GM10266 (cell line): ENCODE data around the gene MRPL3.

Experiments
- DNase-seq: peaks from one replicate; pipeline ENCODE4 v3.0.0; 2012; ENCODE audit errors: extremely low spot score
- TF ChIP-seq, protein P1 (sequence below): IDR thresholded peaks from 2 replicates; pipeline ENCODE4 v1.5.1; 2012; ENCODE audit warnings: mild to moderate bottlenecking, low read depth; ENCODE audit not compliant: control insufficient read depth, insufficient read depth; ENCODE audit errors: missing control alignments

Gene MRPL3

DNA sequence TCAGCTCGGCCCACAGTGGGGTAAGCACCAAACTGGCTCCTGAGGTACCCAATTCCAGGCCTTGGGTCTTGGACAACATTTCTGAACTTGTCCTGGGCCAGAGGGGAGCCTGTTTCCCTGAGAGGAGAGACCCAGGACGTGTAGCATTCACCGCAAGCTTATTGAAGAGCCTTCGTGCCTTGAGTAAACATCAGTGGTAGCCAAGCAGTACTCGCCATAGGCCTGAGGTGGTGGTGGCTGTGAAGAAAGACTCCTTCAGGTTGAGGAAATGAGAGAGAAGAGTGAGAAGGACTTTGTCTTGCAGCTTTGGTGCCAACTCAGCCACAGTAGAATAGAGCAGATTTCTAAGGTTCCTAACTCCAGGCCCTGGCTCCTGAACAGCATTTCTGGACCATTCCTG, 71.0 kb downstream of the MRPL3 start:
- TF ChIP-seq, protein P1, sequence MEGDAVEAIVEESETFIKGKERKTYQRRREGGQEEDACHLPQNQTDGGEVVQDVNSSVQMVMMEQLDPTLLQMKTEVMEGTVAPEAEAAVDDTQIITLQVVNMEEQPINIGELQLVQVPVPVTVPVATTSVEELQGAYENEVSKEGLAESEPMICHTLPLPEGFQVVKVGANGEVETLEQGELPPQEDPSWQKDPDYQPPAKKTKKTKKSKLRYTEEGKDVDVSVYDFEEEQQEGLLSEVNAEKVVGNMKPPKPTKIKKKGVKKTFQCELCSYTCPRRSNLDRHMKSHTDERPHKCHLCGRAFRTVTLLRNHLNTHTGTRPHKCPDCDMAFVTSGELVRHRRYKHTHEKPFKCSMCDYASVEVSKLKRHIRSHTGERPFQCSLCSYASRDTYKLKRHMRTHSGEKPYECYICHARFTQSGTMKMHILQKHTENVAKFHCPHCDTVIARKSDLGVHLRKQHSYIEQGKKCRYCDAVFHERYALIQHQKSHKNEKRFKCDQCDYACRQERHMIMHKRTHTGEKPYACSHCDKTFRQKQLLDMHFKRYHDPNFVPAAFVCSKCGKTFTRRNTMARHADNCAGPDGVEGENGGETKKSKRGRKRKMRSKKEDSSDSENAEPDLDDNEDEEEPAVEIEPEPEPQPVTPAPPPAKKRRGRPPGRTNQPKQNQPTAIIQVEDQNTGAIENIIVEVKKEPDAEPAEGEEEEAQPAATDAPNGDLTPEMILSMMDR = no peak
- no peak for DNase-seq

DNA sequence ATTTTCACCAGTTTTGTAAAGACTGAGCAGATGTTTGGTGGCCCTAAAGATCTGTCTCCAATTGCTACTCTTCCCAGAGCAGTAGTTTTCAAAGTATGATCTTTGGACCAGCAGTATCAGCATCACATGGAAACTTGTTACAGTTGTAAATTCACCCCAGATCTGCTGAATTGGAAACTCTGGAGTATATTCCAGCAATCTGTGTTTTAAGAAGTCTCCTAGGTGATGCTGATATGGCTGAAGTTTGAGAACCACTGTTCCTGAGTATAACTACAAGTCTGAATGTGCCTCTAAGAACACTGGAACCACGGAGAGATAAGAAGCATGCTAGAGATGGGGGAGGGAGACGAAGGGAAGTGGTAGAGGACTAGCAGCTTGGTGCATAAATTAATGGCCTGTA, 75.5 kb downstream of the MRPL3 start:
- DNase-seq = no peak
- TF ChIP-seq, protein P1 = no peak

DNA sequence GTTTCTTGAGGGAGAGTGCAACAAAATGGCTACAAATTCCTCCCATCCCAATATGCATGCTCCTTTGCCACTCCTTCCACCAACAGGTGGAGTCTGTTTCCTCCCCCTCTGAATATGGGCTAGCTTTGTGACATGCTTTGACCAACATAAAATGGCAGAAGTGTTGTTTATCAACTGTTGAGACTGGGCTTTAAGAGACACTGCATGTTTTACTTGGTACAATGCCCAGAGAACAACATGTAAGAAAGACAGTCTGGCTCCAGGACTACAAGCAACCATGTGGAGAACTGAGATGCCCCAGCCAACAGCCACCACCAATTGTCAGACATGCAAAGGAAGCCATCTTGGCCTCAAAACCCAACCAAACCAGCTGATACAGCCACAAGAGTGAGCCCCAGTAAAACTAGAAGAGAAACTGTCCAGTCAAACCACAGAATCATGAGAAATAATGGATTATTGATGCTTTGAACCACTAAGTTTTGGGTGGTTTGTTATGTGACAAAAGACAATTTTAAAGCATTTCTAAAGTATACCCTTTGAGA, 80.7 kb downstream of the MRPL3 start:
- DNase-seq = no peak
- TF ChIP-seq, protein P1 = no peak

DNA sequence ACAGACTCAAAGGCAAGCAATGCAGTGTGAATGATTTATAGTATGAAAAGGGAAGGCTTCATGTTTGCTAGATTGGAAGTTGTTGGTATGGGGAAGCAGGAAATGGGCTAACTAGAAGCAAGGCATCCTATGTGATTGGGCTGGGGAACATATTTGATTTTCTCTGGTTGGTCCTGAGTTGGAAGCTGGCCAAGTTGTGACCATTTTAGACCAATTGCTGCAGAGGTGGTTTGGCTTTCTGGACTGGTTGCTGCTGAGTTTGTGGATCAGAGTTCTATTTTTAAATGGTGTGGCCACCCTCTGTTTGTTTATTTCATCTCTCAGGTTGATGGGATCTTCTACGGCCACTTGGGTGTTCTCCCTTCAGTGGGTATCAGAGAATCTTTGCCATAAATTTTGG, 81.5 kb downstream of the MRPL3 start:
- DNase-seq = no peak
- TF ChIP-seq, protein P1 = no peak

DNA sequence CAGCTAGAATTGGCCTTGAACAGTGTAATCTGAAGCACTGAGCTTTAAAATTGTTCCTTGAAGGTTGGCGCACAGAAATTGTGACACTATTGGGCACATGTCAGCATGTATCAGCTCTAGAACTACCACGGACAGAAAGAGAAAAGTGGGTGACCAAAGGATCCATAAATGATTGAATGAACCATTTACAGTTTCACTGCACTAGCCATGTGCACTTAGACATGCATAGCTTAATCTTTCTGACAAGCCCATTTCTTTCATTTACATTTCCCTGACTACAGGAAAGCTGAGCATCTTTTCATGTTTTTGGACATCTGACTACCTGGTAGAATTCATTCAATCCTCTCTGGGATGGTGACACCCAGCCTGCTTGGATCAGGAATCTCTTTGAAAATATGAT, 85.0 kb downstream of the MRPL3 start:
- DNase-seq = no peak

More for the DNA sequence above, 85.0 kb downstream of the MRPL3 start:
- TF ChIP-seq, protein P1 = no peak
